ENCODE measurements around the gene ARHGEF38. TPM values are rescaled to one million over a fixed set of nuclear protein-coding genes. Genes with fewer than 3 reads are reported as not detected.
A peak's percentile ranks its signal among the peaks of the same experiment; 100 is the strongest.

ARHGEF38 gene
- total RNA-seq, 4 donors from 2014 or later, result not detected

DNA sequence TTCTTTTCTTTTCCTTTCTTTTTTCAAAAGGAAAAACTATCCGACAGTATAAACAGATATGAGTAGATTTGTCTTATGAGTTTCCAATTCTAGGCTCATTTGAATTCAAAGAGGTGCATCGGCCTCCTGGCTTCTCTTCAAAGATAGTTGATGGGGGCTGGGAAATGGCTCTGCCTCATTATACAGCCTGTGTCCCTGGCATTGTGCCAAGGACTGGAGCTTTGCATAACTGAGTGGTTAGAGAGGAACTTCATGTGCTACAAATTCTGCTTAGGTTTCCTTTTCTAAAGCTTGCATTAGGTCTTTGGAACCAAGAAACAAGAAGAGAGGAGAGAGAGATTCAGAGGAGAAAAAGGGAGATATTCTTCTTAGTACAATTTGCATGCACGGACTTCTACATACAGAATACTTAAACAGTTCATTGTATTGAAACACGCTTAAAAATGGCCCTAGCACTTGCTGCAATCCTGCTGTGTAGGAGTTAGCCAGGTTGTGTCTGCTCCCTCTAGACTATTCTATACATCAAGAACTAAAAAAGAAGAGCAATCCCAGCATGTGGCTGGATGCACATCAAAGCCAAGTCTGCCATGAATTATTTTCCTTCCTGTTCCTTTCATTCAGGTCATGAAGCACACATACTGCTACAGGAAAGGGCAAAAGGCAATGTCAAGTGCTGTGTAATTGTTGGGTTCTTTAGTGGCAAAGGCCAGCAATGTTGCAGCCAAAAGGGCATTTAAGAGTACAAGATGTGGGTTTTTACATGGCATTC is 85.2 kb downstream of the ARHGEF38 start:
- TF ChIP-seq CTCF (IDR thresholded peaks at IDR 0.05 in 4 of 5, conservative IDR thresholded peaks at IDR 0.05 in 1 of 5), result no peak
- no peak overlapping the region for H3K4me3 ChIP-seq
- intact Hi-C loops (cut with DNase I; ENCODE audit: low total_unique reads) (no loop called here), in situ Hi-C loops (cut with MboI; ENCODE audit: low sequenced_read_pairs in 4 of 4) (no loop called here)
- no peaks in the 10 kb centered on the region for H3K27me3 ChIP-seq
- H3K4me1 ChIP-seq, result peaks cover 4 to 27% of the 10 kb centered on the region in 2 donors
- DNase-seq (peak; percentile 52 to 61), ATAC-seq (peak; percentile 60 to 74)
- no peaks in the 10 kb centered on the region for H3K9me3 ChIP-seq
- no peaks in the 10 kb centered on the region for H3K36me3 ChIP-seq
- H3K27ac ChIP-seq, result no peak overlapping the region

DNA sequence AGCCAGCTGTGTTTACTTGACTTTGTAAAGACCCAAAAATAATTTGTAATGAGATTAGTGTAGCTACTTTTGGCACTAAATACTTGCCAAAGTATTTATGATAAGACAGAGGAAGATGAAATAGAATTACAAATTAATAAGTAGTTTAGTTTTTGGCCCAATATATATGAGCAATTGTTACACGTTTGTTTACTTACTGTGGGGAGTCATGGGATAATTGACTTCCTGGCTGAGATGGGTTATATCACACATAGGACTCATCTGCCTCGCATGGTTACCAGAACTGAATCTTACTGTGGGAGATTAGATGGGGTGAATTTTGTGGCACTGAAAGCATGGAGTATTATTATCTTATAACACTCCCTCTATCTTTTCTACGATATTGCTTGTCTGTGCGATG is 89.4 kb downstream of the ARHGEF38 start:
- no peak for ATAC-seq
- intact Hi-C loops (cut with DNase I; ENCODE audit: low total_unique reads) (no loop called here), in situ Hi-C loops (cut with MboI; ENCODE audit: low sequenced_read_pairs in 4 of 4) (no loop called here)
- Histone ChIP-seq H3K9me3 (no peaks in the 10 kb centered on the region), H3K4me3 (no peak overlapping the region), H3K36me3 (no peaks in the 10 kb centered on the region), H3K4me1 (peaks cover 4 to 12% of the 10 kb centered on the region in 2 donors), H3K27ac (no peak overlapping the region), H3K27me3 (no peaks in the 10 kb centered on the region)
- TF ChIP-seq CTCF (IDR thresholded peaks at IDR 0.05 in 4 of 5, conservative IDR thresholded peaks at IDR 0.05 in 1 of 5), result no peak
- TF ChIP-seq POLR2A (IDR thresholded peaks at IDR 0.05), result no peak
- DNase-seq, result no peak

- Histone ChIP-seq H3K9me3 (no peaks in the 10 kb centered on the region), H3K27ac (no peak overlapping the region), H3K4me3 (no peak overlapping the region), H3K4me1 (no peaks in the 10 kb centered on the region), H3K36me3 (no peaks in the 10 kb centered on the region), H3K27me3 (no peaks in the 10 kb centered on the region)
- TF ChIP-seq CTCF (IDR thresholded peaks at IDR 0.05 in 4 of 5, conservative IDR thresholded peaks at IDR 0.05 in 1 of 5), result no peak
- no peak for TF ChIP-seq POLR2A (IDR thresholded peaks at IDR 0.05)
- ATAC-seq (no peak), DNase-seq (no peak)
- intact Hi-C loops (cut with DNase I; ENCODE audit: low total_unique reads), result no loop called here
- in situ Hi-C loops (cut with MboI; ENCODE audit: low sequenced_read_pairs in 4 of 4), result no loop called here
Measured at GRCh38 chr4:105644257-105644656, 91.8 kb downstream of the ARHGEF38 start.

GRCh38 chr4:105645440-105645839 is 93.0 kb downstream of the ARHGEF38 start:
- ATAC-seq (no peak), DNase-seq (no peak)
- no peaks in the 10 kb centered on the region for H3K36me3 ChIP-seq
- no peaks in the 10 kb centered on the region for H3K4me1 ChIP-seq
- intact Hi-C loops (cut with DNase I; ENCODE audit: low total_unique reads), result no loop called here
- no peak overlapping the region for H3K4me3 ChIP-seq
- in situ Hi-C loops (cut with MboI; ENCODE audit: low sequenced_read_pairs in 4 of 4), result no loop called here
- H3K9me3 ChIP-seq, result no peaks in the 10 kb centered on the region
- TF ChIP-seq CTCF (IDR thresholded peaks at IDR 0.05 in 4 of 5, conservative IDR thresholded peaks at IDR 0.05 in 1 of 5) (no peak), POLR2A (IDR thresholded peaks at IDR 0.05) (no peak)
- no peak overlapping the region for H3K27ac ChIP-seq
- H3K27me3 ChIP-seq, result no peaks in the 10 kb centered on the region

GRCh38 chr4:105650190-105650589 is 97.8 kb downstream of the ARHGEF38 start:
- no peak for DNase-seq
- in situ Hi-C loops (cut with MboI; ENCODE audit: low sequenced_read_pairs in 4 of 4) (no loop called here), intact Hi-C loops (cut with DNase I; ENCODE audit: low total_unique reads) (no loop called here)

More at GRCh38 chr4:105650190-105650589, 97.8 kb downstream of the ARHGEF38 start:
- Histone ChIP-seq H3K4me3 (no peak overlapping the region), H3K27ac (no peak overlapping the region), H3K36me3 (no peaks in the 10 kb centered on the region), H3K27me3 (no peaks in the 10 kb centered on the region), H3K9me3 (no peaks in the 10 kb centered on the region), H3K4me1 (no peaks in the 10 kb centered on the region)
- no peak for ATAC-seq
- TF ChIP-seq POLR2A (IDR thresholded peaks at IDR 0.05) (no peak), CTCF (IDR thresholded peaks at IDR 0.05 in 4 of 5, conservative IDR thresholded peaks at IDR 0.05 in 1 of 5) (no peak)

Data from gastrocnemius medialis (tissue), 4 donors.